Activated CD4-positive, CD25-positive, alpha-beta regulatory T cell (primary cell): ENCODE results near the gene RLIM.

ENCODE experiments used
- DNase-seq, 4 experiments: peaks; one replicate each; lab custom pipeline; 2025; lab: John Stamatoyannopoulos, UW

RLIM gene

DNA sequence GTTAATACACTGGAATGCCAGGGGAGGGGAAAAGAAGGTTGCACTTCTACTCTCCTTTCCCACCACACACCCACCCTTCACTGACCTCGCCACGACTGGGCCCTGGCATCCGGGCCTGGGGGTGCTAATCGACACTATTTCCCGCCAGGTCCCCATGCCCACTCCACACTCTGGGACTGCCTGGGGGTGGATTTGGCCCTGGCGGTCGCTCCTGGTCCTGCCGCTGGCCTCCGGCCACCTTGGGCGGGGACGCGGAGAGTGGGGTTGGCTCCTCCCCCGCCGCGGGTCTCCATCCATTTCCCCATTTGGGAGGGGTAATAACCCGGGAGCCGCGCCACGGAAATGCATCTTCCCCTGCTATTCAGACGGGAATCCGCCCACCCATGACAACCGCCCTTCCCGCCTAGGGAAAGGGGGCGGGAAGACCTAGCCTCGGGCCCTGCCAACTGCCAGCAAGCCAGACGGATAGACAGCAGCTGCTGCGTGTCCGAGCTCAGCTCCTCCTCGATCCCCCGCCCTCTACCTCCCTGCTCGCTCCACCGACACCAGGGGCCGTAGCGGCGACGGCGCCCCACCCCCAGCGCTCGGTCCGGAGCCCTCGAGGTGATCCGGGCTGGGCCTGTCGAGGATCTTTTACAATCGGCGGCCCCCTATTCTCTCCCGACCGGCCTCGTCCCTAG is 78.1 kb downstream of the RLIM start:
- DNase-seq, result peak in 1 of 4 experiments; percentile 1

DNA sequence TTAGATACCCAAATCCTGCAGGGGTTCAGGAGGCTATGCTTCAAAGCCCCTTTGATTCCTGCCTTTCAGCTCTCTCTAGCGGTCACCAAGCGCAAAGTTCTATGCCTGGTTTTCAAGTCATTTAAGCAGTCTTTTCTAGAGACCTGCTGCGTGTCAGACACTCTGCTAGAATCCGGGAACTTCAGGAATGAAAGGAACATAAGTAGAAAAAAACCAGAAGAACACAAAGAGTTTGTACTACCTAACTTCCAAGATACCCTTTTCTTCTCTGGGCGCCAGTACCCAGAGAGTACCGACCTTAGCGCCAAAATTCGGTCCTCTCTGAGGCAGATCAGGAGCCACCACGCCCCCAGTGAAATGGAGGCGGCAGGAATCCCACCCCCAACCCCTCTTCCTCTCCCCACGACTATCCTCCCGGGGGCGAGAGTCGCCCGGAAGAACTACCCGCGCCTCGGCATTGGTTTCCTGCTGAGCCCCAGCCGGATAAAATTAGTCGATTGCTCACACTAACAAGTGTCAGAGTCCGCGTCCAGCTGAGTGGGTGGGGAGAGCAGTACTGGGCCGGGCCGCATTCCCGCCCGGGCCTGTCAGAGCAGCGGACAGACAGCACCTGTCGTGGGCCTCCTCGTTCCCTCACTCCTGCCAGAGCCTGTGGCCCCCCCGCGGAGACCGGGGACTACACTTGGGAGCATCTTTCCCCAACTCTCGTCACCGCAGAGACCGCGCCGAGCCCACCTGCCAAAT is 78.8 kb downstream of the RLIM start:
- no peak for DNase-seq
